ENCODE data around the gene SEC14L2. TPM values are rescaled to one million over a fixed set of nuclear protein-coding genes. Genes with fewer than 3 reads are reported as not detected.
"Not testable (repeated sequence)": the region's sequence is repeated elsewhere in the genome, so short reads cannot be mapped to it uniquely, and the experiment has no call there.

SEC14L2 gene
- total RNA-seq, 1 donor from 2014 or later = 1.2 TPM

- no peak overlapping the region for H3K27ac ChIP-seq (replicated peaks)
- DNase-seq = no peak
- no peaks in the 10 kb centered on the region for H3K36me3 ChIP-seq
- no peaks in the 10 kb centered on the region for H3K4me1 ChIP-seq
- peaks cover 64% of the 10 kb centered on the region for H3K27me3 ChIP-seq (ENCODE audit: low read depth)
- TF ChIP-seq CTCF (IDR thresholded peaks at IDR 0.05; ENCODE audit: borderline replicate concordance) = no peak
- intact Hi-C loops (cut with micrococcal nuclease) = no loop called here
- H3K9me3 ChIP-seq (replicated peaks) = no peaks in the 10 kb centered on the region
- no peak overlapping the region for H3K4me3 ChIP-seq
Observed at GRCh38 chr22:30455075-30455840, 58.4 kb downstream of the SEC14L2 start.

DNA sequence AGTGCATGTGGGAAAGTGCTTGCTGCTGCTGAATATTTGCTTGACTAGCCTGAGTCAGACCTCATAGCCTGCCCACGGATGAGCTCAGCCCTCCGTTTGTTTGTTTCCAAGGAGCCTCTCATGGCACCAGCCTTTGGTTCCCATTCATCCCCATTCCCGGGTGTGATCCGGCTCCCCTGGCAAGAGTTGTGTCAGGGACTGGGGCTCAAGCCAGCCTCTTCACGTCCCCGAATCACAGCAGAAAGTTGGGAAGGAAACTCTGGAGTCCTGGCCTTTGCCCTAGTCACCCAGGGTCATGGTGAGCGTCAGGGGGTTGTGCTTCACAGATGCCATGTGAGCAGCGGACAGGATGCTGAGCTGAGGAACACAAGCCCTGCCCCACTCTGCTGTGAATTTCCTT, 61.2 kb downstream of the SEC14L2 start:
- H3K9me3 ChIP-seq (replicated peaks) = no peaks in the 10 kb centered on the region
- no peaks in the 10 kb centered on the region for H3K4me1 ChIP-seq
- H3K36me3 ChIP-seq = no peaks in the 10 kb centered on the region
- no peak overlapping the region for H3K27ac ChIP-seq (replicated peaks)
- DNase-seq = no peak
- no peak overlapping the region for H3K4me3 ChIP-seq
- TF ChIP-seq CTCF (IDR thresholded peaks at IDR 0.05; ENCODE audit: borderline replicate concordance) = no peak
- H3K27me3 ChIP-seq (ENCODE audit: low read depth) = peaks cover 40% of the 10 kb centered on the region
- intact Hi-C loops (cut with micrococcal nuclease) = no loop called here

DNA sequence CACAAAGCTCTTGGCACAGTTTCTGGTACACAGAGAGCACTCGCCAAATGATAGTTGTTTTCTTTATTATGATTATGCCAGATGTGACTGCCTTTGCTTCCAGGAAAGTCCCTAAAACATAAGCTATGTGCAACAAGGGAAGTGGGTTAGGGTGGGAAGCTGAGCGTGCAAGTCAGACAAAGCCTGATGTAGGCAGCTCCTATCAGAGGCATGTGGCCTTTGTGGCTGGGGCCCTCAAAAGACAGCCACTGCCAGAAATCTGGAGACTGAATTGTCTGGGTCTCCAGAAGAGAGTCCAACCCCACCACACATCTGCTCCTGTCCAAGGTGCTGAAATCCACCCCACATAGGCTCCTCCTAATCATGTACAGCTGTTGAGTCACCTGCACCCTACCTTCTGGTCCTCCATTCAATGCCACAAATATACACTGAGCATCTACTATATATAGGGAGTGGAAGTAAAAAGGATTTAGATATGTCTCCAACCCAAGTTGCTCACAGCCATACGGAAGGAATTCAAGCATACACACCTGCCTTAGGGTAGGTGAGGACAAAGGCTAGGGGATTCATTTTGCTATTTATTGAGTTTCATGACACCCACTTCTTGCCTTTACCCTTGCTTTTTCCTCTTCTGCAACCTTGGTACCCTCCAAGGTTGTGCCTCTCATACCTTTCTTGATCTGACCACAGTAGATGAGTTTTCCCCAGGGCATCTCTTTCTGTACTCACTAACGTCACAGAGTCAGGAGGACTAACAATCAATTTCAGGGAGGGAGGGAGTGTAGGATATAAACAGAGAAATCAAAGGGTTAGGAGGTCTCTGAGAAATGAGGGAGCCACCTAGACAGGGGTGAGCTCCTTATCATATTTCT, 62.6 kb downstream of the SEC14L2 start:
- no peaks in the 10 kb centered on the region for H3K4me1 ChIP-seq
- no peak for DNase-seq
- peaks cover 30% of the 10 kb centered on the region for H3K27me3 ChIP-seq (ENCODE audit: low read depth)
- H3K4me3 ChIP-seq = no peak overlapping the region
- no peak for TF ChIP-seq CTCF (IDR thresholded peaks at IDR 0.05; ENCODE audit: borderline replicate concordance)
- H3K36me3 ChIP-seq = no peaks in the 10 kb centered on the region
- H3K9me3 ChIP-seq (replicated peaks) = no peaks in the 10 kb centered on the region
- H3K27ac ChIP-seq (replicated peaks) = no peak overlapping the region
- intact Hi-C loops (cut with micrococcal nuclease) = no loop called here

DNA sequence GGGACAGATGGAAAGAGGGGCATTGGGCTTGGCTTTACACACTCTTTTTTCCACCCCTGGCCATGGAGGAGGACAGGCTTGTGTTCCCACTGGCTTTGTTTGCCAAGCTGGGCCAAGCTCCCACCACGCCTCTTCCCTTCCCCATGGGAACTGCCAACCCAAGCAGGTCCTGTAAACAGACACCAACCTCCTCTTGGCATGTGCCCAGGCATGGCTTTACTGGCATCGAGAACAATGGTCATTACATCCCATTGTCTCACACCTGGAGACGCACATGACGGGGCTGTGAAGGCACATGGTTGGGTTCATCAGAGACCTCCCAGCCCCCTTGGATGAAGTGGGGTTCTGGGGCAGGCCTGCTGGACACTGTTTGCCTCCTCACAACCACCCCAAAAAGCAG, 63.3 kb downstream of the SEC14L2 start:
- Histone ChIP-seq H3K4me1 (no peaks in the 10 kb centered on the region), H3K4me3 (no peak overlapping the region), H3K9me3 (replicated peaks) (no peaks in the 10 kb centered on the region), H3K27me3 (ENCODE audit: low read depth) (peaks cover 37% of the 10 kb centered on the region), H3K27ac (replicated peaks) (no peak overlapping the region), H3K36me3 (no peaks in the 10 kb centered on the region)
- intact Hi-C loops (cut with micrococcal nuclease) = no loop called here
- no peak for TF ChIP-seq CTCF (IDR thresholded peaks at IDR 0.05; ENCODE audit: borderline replicate concordance)
- no peak for DNase-seq

GRCh38 chr22:30460555-30460954, 63.7 kb downstream of the SEC14L2 start:
- intact Hi-C loops (cut with micrococcal nuclease) = not testable (repeated sequence)

GRCh38 chr22:30469165-30469564, 72.3 kb downstream of the SEC14L2 start:
- no peak for TF ChIP-seq CTCF (IDR thresholded peaks at IDR 0.05; ENCODE audit: borderline replicate concordance)
- no peak for DNase-seq
- H3K4me3 ChIP-seq = no peak overlapping the region
- H3K27ac ChIP-seq (replicated peaks) = no peak overlapping the region
- no peaks in the 10 kb centered on the region for H3K36me3 ChIP-seq
- intact Hi-C loops (cut with micrococcal nuclease) = no loop called here
- no peaks in the 10 kb centered on the region for H3K9me3 ChIP-seq (replicated peaks)
- no peaks in the 10 kb centered on the region for H3K4me1 ChIP-seq
- H3K27me3 ChIP-seq (ENCODE audit: low read depth) = peaks cover 71% of the 10 kb centered on the region

More at GRCh38 chr22:30460555-30460954, 63.7 kb downstream of the SEC14L2 start:
- H3K4me1 ChIP-seq; H3K9me3 ChIP-seq (replicated peaks); H3K27ac ChIP-seq (replicated peaks); DNase-seq; H3K36me3 ChIP-seq; H3K4me3 ChIP-seq: not testable (repeated sequence)
- H3K27me3 ChIP-seq (ENCODE audit: low read depth) = peaks cover 38% of the 10 kb centered on the region

Measured in left ventricle myocardium inferior (tissue), 1 donor.